ENCODE data around the gene FGF5. TPM values are rescaled to one million over a fixed set of nuclear protein-coding genes. Genes with fewer than 3 reads are reported as not detected.

The FGF5 gene
- total RNA-seq, 1 experiment from 2014 or later, result not detected

- TF ChIP-seq EZH2phosphoT487 (IDR thresholded peaks at IDR 0.05; ENCODE audit: borderline replicate concordance) (no peak), YY1 (IDR thresholded peaks at IDR 0.05; ENCODE audit: extremely low read depth, insufficient replicate concordance, low read depth, low read length) (no peak), ZNF274 (IDR thresholded peaks at IDR 0.05; ENCODE audit: low read depth, low read length) (no peak), CBX3 (IDR thresholded peaks at IDR 0.05; ENCODE audit: low read depth) (no peak), SRF (IDR thresholded peaks at IDR 0.05; ENCODE audit: low read depth) (no peak), REST (IDR thresholded peaks at IDR 0.05; ENCODE audit: low read depth) (no peak), SP1 (IDR thresholded peaks at IDR 0.05; ENCODE audit: low read depth) (no peak), ZFX (IDR thresholded peaks at IDR 0.05) (no peak), FOSL1 (IDR thresholded peaks at IDR 0.05; ENCODE audit: low read depth) (no peak), POLR2AphosphoS5 (IDR thresholded peaks at IDR 0.05; ENCODE audit: low read depth, low read length) (no peak)
- TF ChIP-seq, protein P1, sequence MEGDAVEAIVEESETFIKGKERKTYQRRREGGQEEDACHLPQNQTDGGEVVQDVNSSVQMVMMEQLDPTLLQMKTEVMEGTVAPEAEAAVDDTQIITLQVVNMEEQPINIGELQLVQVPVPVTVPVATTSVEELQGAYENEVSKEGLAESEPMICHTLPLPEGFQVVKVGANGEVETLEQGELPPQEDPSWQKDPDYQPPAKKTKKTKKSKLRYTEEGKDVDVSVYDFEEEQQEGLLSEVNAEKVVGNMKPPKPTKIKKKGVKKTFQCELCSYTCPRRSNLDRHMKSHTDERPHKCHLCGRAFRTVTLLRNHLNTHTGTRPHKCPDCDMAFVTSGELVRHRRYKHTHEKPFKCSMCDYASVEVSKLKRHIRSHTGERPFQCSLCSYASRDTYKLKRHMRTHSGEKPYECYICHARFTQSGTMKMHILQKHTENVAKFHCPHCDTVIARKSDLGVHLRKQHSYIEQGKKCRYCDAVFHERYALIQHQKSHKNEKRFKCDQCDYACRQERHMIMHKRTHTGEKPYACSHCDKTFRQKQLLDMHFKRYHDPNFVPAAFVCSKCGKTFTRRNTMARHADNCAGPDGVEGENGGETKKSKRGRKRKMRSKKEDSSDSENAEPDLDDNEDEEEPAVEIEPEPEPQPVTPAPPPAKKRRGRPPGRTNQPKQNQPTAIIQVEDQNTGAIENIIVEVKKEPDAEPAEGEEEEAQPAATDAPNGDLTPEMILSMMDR (IDR thresholded peaks at IDR 0.05 in 2 of 3, conservative IDR thresholded peaks at IDR 0.05 in 1 of 3; ENCODE audit: borderline replicate concordance in 1 of 3, insufficient read depth in 1 of 3, low read depth in 2 of 3, low read length in 2 of 3), result no peak
- TF ChIP-seq, protein P2, sequence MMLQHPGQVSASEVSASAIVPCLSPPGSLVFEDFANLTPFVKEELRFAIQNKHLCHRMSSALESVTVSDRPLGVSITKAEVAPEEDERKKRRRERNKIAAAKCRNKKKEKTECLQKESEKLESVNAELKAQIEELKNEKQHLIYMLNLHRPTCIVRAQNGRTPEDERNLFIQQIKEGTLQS (IDR thresholded peaks at IDR 0.05), result no peak
- TF ChIP-seq, protein P3, sequence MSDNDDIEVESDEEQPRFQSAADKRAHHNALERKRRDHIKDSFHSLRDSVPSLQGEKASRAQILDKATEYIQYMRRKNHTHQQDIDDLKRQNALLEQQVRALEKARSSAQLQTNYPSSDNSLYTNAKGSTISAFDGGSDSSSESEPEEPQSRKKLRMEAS (IDR thresholded peaks at IDR 0.05), result no peak
- Histone ChIP-seq H3K4me3 (replicated peaks in 1 of 2; ENCODE audit: low read depth in 1 of 2, low read length in 2 of 2) (no peak overlapping the region), H3K9ac (ENCODE audit: low read length) (no peak overlapping the region), H3K9me3 (ENCODE audit: control insufficient read depth in 1 of 2, insufficient read depth in 1 of 2, low read depth in 1 of 2, low read length in 2 of 2) (no peaks in the 10 kb centered on the region), H3K4me2 (ENCODE audit: low read length) (no peak overlapping the region), H4K20me1 (ENCODE audit: insufficient read depth) (no peaks in the 10 kb centered on the region; the same call in 1 of the 2 replicates), H3K9me2 (ENCODE audit: insufficient read depth) (no peaks in the 10 kb centered on the region), H3K4me1 (ENCODE audit: control insufficient read depth in 1 of 2, insufficient read depth in 2 of 2, low read length in 2 of 2) (no peaks in the 10 kb centered on the region), H3K36me3 (ENCODE audit: control insufficient read depth in 1 of 2, insufficient read depth in 2 of 2, low read length in 2 of 2) (no peaks in the 10 kb centered on the region), H2AFZ (ENCODE audit: low read depth, low read length, poor library complexity, severe bottlenecking) (no peak overlapping the region), H3K27ac (ENCODE audit: low read depth, low read length) (no peak overlapping the region), H3K27me3 (ENCODE audit: insufficient read depth, low read length) (peaks cover 44% of the 10 kb centered on the region), H3K79me2 (ENCODE audit: insufficient read depth, low read length) (no peaks in the 10 kb centered on the region)
- intact Hi-C loops (cut with micrococcal nuclease), result no loop called here
- CTCF ChIA-PET, result no interaction called here
- ATAC-seq (no peak), DNase-seq (ENCODE audit: low read depth, low spot score) (no peak)
- RAD21 ChIA-PET (ENCODE audit: low non-redundant PET in 1 of 2, low total read pairs in 2 of 2, uncharacterized antibody in 2 of 2, unreplicated experiment in 2 of 2), result no interaction called here
- POLR2A ChIA-PET, result no interaction called here
- BruUV-seq (replicated peaks), result no TSS peak
Measured at GRCh38 chr4:80276931-80277330, 10.5 kb downstream of the FGF5 start.
